Measurements from ENCODE around the gene POC1B. TPM values are rescaled to one million over a fixed set of nuclear protein-coding genes. Genes with fewer than 3 reads are reported as not detected.

POC1B gene
- total RNA-seq, 1 experiment from 2014 or later, result 30.8 TPM

- Histone ChIP-seq H3K4me1 (ENCODE audit: insufficient read depth, low read length, poor library complexity, severe bottlenecking) (no peaks in the 10 kb centered on the region), H3K27ac (ENCODE audit: low read depth, low read length, poor library complexity, severe bottlenecking) (no peak overlapping the region), H3K36me3 (ENCODE audit: insufficient read depth, low read length, poor library complexity, severe bottlenecking) (no peaks in the 10 kb centered on the region), H3K9me3 (ENCODE audit: low read depth, low read length, poor library complexity, severe bottlenecking) (no peaks in the 10 kb centered on the region), H3K4me3 (ENCODE audit: low read depth, low read length, poor library complexity, severe bottlenecking) (no peak overlapping the region), H3K27me3 (replicated peaks; ENCODE audit: insufficient read depth, low read depth, low read length, poor library complexity) (no peaks in the 10 kb centered on the region)
- POLR2A ChIA-PET (ENCODE audit: low non-redundant PET), result no interaction called here
- TF ChIP-seq, protein P1, sequence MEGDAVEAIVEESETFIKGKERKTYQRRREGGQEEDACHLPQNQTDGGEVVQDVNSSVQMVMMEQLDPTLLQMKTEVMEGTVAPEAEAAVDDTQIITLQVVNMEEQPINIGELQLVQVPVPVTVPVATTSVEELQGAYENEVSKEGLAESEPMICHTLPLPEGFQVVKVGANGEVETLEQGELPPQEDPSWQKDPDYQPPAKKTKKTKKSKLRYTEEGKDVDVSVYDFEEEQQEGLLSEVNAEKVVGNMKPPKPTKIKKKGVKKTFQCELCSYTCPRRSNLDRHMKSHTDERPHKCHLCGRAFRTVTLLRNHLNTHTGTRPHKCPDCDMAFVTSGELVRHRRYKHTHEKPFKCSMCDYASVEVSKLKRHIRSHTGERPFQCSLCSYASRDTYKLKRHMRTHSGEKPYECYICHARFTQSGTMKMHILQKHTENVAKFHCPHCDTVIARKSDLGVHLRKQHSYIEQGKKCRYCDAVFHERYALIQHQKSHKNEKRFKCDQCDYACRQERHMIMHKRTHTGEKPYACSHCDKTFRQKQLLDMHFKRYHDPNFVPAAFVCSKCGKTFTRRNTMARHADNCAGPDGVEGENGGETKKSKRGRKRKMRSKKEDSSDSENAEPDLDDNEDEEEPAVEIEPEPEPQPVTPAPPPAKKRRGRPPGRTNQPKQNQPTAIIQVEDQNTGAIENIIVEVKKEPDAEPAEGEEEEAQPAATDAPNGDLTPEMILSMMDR (conservative IDR thresholded peaks at IDR 0.05; ENCODE audit: low read depth, low read length), result no peak
- no peak for TF ChIP-seq EZH2 (IDR thresholded peaks at IDR 0.05; ENCODE audit: borderline replicate concordance, low read depth, low read length, poor library complexity, severe bottlenecking)
- no peak for DNase-seq (ENCODE audit: low spot score)
- BruUV-seq (replicated peaks), result no TSS peak
- CTCF ChIA-PET, result no interaction called here
- intact Hi-C loops (cut with micrococcal nuclease; ENCODE audit: unreplicated experiment), result no loop called here
These were observed 33.0 kb downstream of the POC1B start for GRCh38 chr12:89492883-89493282.

DNA sequence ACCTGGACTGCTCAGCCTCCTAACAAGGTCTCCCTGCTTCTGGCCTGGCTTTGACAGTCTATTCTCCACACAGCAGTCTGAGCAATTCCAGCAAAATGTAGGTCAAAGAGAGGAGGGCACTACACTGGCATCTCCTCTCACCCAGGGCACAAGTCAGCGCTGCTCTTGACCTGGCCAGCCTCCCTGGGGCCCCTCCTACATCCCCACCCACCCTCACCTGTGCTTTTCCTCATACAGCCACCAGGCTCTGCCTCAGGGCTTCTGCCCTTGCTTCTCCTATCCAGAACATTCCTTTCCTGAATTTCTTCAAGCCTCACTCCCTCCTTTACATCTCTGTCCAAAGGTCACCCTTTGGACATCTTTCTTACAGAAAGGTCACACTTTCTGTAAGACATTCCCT is 34.9 kb downstream of the POC1B start:
- TF ChIP-seq, protein P1 (conservative IDR thresholded peaks at IDR 0.05; ENCODE audit: low read depth, low read length), result no peak
- no peak for TF ChIP-seq EZH2 (IDR thresholded peaks at IDR 0.05; ENCODE audit: borderline replicate concordance, low read depth, low read length, poor library complexity, severe bottlenecking)
- no peaks in the 10 kb centered on the region for H3K9me3 ChIP-seq (ENCODE audit: low read depth, low read length, poor library complexity, severe bottlenecking)
- no peak overlapping the region for H3K4me3 ChIP-seq (ENCODE audit: low read depth, low read length, poor library complexity, severe bottlenecking)
- no peaks in the 10 kb centered on the region for H3K36me3 ChIP-seq (ENCODE audit: insufficient read depth, low read length, poor library complexity, severe bottlenecking)
- intact Hi-C loops (cut with micrococcal nuclease; ENCODE audit: unreplicated experiment), result no loop called here
- no TSS peak for BruUV-seq (replicated peaks)
- H3K27me3 ChIP-seq (replicated peaks; ENCODE audit: insufficient read depth, low read depth, low read length, poor library complexity), result no peaks in the 10 kb centered on the region
- ChIA-PET POLR2A (ENCODE audit: low non-redundant PET) (no interaction called here), CTCF (no interaction called here)
- no peaks in the 10 kb centered on the region for H3K4me1 ChIP-seq (ENCODE audit: insufficient read depth, low read length, poor library complexity, severe bottlenecking)
- DNase-seq (ENCODE audit: low spot score), result no peak
- H3K27ac ChIP-seq (ENCODE audit: low read depth, low read length, poor library complexity, severe bottlenecking), result no peak overlapping the region

GRCh38 chr12:89486264-89486663 is 39.6 kb downstream of the POC1B start:
- intact Hi-C loops (cut with micrococcal nuclease; ENCODE audit: unreplicated experiment), result no loop called here
- H3K27ac ChIP-seq (ENCODE audit: low read depth, low read length, poor library complexity, severe bottlenecking), result no peak overlapping the region
- no peak overlapping the region for H3K4me3 ChIP-seq (ENCODE audit: low read depth, low read length, poor library complexity, severe bottlenecking)
- TF ChIP-seq EZH2 (IDR thresholded peaks at IDR 0.05; ENCODE audit: borderline replicate concordance, low read depth, low read length, poor library complexity, severe bottlenecking), result no peak
- TF ChIP-seq, protein P1 (conservative IDR thresholded peaks at IDR 0.05; ENCODE audit: low read depth, low read length), result no peak
- ChIA-PET CTCF (interaction anchor here (0.6 kb wide), 1 partner anchor 207 kb away, joined by 3 read pairs; no protein-coding TSS in a partner anchor), POLR2A (ENCODE audit: low non-redundant PET) (no interaction called here)
- peaks cover 9% of the 10 kb centered on the region for H3K4me1 ChIP-seq (ENCODE audit: insufficient read depth, low read length, poor library complexity, severe bottlenecking)
- BruUV-seq (replicated peaks), result no TSS peak
- H3K27me3 ChIP-seq (replicated peaks; ENCODE audit: insufficient read depth, low read depth, low read length, poor library complexity), result no peaks in the 10 kb centered on the region
- no peaks in the 10 kb centered on the region for H3K9me3 ChIP-seq (ENCODE audit: low read depth, low read length, poor library complexity, severe bottlenecking)
- no peaks in the 10 kb centered on the region for H3K36me3 ChIP-seq (ENCODE audit: insufficient read depth, low read length, poor library complexity, severe bottlenecking)
- DNase-seq (ENCODE audit: low spot score), result no peak

Data from A673 (cell line).